Measurements from ENCODE around the gene MATN4.

DNA sequence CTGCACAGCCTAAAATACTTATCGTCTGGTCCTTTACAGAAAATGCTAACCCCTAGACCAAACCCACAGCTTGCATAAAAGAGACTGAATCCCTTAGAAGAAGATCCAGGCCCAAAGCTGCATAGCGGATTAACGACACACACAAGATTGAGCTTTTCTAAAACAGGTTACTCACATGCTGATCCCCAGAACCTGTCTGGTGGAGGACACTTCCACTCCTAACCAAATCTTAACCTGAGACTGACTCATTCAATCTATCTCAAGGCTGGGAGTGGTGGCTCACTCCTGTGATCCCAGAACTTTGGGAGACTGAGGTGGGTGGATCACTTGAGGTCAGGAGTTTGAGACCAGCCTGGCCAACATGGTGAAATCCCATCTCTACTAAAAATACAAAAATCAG, 50.9 kb downstream of the MATN4 start:
- no peak for TF ChIP-seq POLR2A (IDR thresholded peaks at IDR 0.05; ENCODE audit: extremely low read depth, insufficient read length)
- TF ChIP-seq, protein P1, sequence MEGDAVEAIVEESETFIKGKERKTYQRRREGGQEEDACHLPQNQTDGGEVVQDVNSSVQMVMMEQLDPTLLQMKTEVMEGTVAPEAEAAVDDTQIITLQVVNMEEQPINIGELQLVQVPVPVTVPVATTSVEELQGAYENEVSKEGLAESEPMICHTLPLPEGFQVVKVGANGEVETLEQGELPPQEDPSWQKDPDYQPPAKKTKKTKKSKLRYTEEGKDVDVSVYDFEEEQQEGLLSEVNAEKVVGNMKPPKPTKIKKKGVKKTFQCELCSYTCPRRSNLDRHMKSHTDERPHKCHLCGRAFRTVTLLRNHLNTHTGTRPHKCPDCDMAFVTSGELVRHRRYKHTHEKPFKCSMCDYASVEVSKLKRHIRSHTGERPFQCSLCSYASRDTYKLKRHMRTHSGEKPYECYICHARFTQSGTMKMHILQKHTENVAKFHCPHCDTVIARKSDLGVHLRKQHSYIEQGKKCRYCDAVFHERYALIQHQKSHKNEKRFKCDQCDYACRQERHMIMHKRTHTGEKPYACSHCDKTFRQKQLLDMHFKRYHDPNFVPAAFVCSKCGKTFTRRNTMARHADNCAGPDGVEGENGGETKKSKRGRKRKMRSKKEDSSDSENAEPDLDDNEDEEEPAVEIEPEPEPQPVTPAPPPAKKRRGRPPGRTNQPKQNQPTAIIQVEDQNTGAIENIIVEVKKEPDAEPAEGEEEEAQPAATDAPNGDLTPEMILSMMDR (IDR thresholded peaks at IDR 0.05; ENCODE audit: low read depth, low read length), result no peak
- TF ChIP-seq, protein P2, sequence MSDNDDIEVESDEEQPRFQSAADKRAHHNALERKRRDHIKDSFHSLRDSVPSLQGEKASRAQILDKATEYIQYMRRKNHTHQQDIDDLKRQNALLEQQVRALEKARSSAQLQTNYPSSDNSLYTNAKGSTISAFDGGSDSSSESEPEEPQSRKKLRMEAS (IDR thresholded peaks at IDR 0.05; ENCODE audit: low read depth, low read length), result no peak

Data from NB4 (cell line).